Prostate gland (tissue), 2 donors: ENCODE results near the gene TRIM45. TPM values are rescaled to one million over a fixed set of nuclear protein-coding genes. Genes with fewer than 3 reads are reported as not detected.

ENCODE experiments used
- DNase-seq: peaks from one replicate; pipeline ENCODE4 v3.0.0-alpha.2; 2019; ENCODE audit warnings: low spot score
- H3K27ac ChIP-seq, 2 donors: fragments of 200-600 bp; sonication (generic); 2 replicates each; pipeline ENCODE4 v1.5.1; 2017 to 2019
- H3K27me3 ChIP-seq: fragments of 200-600 bp; sonication (generic); replicated peaks from 2 replicates; pipeline ENCODE4 v1.5.1; 2019; ENCODE audit not compliant: insufficient read depth
- H3K36me3 ChIP-seq, 2 donors: fragments of 200-600 bp; sonication (generic); 1 replicate in 1 of 2; 2 replicates in 1 of 2; pipeline versions ENCODE4 v1.5.1 to v1.8.1; 2017 to 2019
- H3K4me1 ChIP-seq: fragments of 200-600 bp; sonication (generic); replicated peaks from 2 replicates; pipeline ENCODE4 v1.5.1; 2019
- H3K4me3 ChIP-seq, 2 donors: fragments of 200-600 bp; sonication (generic); 2 replicates each; pipeline ENCODE4 v1.5.1; 2017 to 2019
- H3K9me3 ChIP-seq: fragments of 200-600 bp; sonication (generic); 2 replicates; pipeline ENCODE4 v1.5.1; 2017
- POLR2A ChIP-seq: fragments of 450-650 bp; IDR thresholded peaks from one replicate; pipeline ENCODE4 v1.6.1; 2016; ENCODE audit warnings: antibody characterized with exemption, mild to moderate bottlenecking
- POLR2AphosphoS5 ChIP-seq: sonication (generic); formaldehyde crosslinking; IDR thresholded peaks from one replicate; pipeline ENCODE4 v1.6.1; 2017; ENCODE audit warnings: antibody characterized with exemption
- WGBS: methylation state at CpG from one replicate; pipeline ENCODE4 v1.1.5; 2018; 5-methylcytosine and 5-hydroxymethylcytosine counted together
- intact Hi-C: fragments of 100-400 bp; cut with DNase I; formaldehyde crosslinking; loops from one replicate; pipeline ENCODE4 v1.14.2; 2022
- total RNA-seq, 2 donors: library from RNA; depleted of rRNA; stranded (reverse); fragments of >200 nt; gene quantifications; one replicate each; pipeline ENCODE4 v1.1.0, GENCODE V29; 2016
- TF ChIP-seq, protein P1 (sequence below), 4 experiments: fragments of 200-600 bp in 2 of 4; fragments of 450-650 bp in 2 of 4; sonication (generic) in 2 of 4; IDR thresholded peaks; 1 replicate in 3 of 4; 2 replicates in 1 of 4; pipeline ENCODE4 v1.5.1; 2016 to 2019; ENCODE audit warnings: antibody characterized with exemption in 4 of 4, mild to moderate bottlenecking in 2 of 4, moderate library complexity in 2 of 4

TRIM45 gene
- total RNA-seq, 2 donors from 2014 or later = 4.0 to 13.2 TPM

DNA sequence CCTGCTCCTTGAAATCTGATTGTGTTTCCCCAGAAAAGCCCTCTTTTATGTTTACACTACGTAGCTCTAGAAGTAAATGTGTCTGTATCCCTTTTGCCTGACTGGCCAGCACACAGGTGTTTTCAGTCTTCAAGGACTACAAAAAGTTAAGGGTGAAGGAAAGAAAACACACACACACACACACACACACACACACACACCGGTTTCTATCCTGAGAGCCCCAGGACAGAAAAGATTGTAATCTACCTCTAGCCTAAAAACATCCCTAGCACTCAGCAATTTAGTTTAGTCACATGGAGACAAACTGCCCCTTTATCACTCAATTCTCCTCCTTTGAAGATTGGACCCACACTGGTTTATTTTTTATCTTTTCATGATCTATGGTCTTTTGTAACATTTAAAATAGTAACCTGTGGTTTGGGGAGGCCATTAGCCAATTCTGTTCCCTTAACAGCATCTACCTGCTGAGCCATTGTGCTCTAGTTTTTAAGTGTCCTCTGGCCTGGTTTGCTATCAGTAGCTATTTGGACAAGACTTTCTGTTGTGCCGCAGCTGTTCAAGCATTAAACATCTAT is 15.8 kb upstream of the TRIM45 start:
- Histone ChIP-seq H3K9me3 (no peaks in the 10 kb centered on the region), H3K4me3 (no peak overlapping the region), H3K4me1 (no peaks in the 10 kb centered on the region), H3K27me3 (no peaks in the 10 kb centered on the region), H3K36me3 (no peaks in the 10 kb centered on the region), H3K27ac (no peak overlapping the region)
- intact Hi-C loops = loop anchor here (10.0 kb wide), 1 partner anchor 413 kb away; no protein-coding TSS in a partner anchor
- WGBS = 62% methylated on average over 3 of the region's 3 CpGs
- no peak for TF ChIP-seq POLR2AphosphoS5
- TF ChIP-seq, protein P1, sequence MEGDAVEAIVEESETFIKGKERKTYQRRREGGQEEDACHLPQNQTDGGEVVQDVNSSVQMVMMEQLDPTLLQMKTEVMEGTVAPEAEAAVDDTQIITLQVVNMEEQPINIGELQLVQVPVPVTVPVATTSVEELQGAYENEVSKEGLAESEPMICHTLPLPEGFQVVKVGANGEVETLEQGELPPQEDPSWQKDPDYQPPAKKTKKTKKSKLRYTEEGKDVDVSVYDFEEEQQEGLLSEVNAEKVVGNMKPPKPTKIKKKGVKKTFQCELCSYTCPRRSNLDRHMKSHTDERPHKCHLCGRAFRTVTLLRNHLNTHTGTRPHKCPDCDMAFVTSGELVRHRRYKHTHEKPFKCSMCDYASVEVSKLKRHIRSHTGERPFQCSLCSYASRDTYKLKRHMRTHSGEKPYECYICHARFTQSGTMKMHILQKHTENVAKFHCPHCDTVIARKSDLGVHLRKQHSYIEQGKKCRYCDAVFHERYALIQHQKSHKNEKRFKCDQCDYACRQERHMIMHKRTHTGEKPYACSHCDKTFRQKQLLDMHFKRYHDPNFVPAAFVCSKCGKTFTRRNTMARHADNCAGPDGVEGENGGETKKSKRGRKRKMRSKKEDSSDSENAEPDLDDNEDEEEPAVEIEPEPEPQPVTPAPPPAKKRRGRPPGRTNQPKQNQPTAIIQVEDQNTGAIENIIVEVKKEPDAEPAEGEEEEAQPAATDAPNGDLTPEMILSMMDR (IDR thresholded peaks at IDR 0.05) = no peak
- no peak for TF ChIP-seq POLR2A
- no peak for DNase-seq

DNA sequence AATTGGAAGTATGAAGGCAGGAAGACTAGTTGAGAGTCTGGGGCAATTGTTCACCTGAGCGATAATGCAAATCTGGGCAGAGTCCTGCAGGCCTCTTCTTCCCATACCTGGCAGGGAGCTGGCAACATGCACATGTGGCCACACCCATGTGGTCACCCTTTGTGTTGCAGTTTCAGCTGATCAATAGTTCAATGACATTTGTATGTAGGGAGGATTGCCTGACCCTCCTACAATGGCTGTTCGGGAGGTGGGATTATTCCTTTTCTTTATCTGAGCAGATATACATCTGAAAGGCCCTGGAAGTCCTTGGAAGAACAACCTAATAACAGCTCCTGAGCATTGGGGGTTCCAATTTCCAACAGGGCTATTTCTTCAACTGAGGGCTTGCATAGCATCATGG is 15.2 kb upstream of the TRIM45 start:
- Histone ChIP-seq H3K9me3 (no peaks in the 10 kb centered on the region), H3K36me3 (no peaks in the 10 kb centered on the region), H3K4me1 (no peaks in the 10 kb centered on the region), H3K27ac (no peak overlapping the region), H3K27me3 (no peaks in the 10 kb centered on the region), H3K4me3 (no peak overlapping the region)
- TF ChIP-seq, protein P1 (IDR thresholded peaks at IDR 0.05) = no peak
- 73% methylated on average over 2 of the region's 2 CpGs for WGBS
- no peak for DNase-seq
- intact Hi-C loops = loop anchor here (10.0 kb wide), 1 partner anchor 412 kb away; no protein-coding TSS in a partner anchor

GRCh38 chr1:117135329-117135728 is 13.8 kb upstream of the TRIM45 start:
- intact Hi-C loops = loop anchor here (10.0 kb wide), 1 partner anchor 411 kb away; no protein-coding TSS in a partner anchor
- Histone ChIP-seq H3K27me3 (no peaks in the 10 kb centered on the region), H3K36me3 (no peaks in the 10 kb centered on the region)

GRCh38 chr1:117130526-117130925 is 9.0 kb upstream of the TRIM45 start:
- Histone ChIP-seq H3K4me3 (no peak overlapping the region), H3K4me1 (no peaks in the 10 kb centered on the region), H3K36me3 (no peaks in the 10 kb centered on the region), H3K27ac (no peak overlapping the region), H3K27me3 (no peaks in the 10 kb centered on the region), H3K9me3 (no peaks in the 10 kb centered on the region)
- TF ChIP-seq POLR2A (no peak), POLR2AphosphoS5 (no peak)
- TF ChIP-seq, protein P1 (IDR thresholded peaks at IDR 0.05) = no peak
- DNase-seq = no peak
- WGBS = 93% methylated on average over 4 of the region's 4 CpGs
- intact Hi-C loops = loop anchor here (10.0 kb wide), 1 partner anchor 406 kb away; no protein-coding TSS in a partner anchor

More at GRCh38 chr1:117135329-117135728, 13.8 kb upstream of the TRIM45 start:
- no peaks in the 10 kb centered on the region for H3K4me1 ChIP-seq
- 84% methylated on average over 2 of the region's 2 CpGs for WGBS
- no peaks in the 10 kb centered on the region for H3K9me3 ChIP-seq
- H3K27ac ChIP-seq = no peak overlapping the region
- TF ChIP-seq, protein P1 (IDR thresholded peaks at IDR 0.05) = no peak
- no peak for TF ChIP-seq POLR2AphosphoS5
- TF ChIP-seq POLR2A = no peak
- H3K4me3 ChIP-seq = no peak overlapping the region
- DNase-seq = no peak
